ENCODE data around the gene ZDHHC22.

ZDHHC22 gene

GRCh38 chr14:77175843-77176242 is 34.3 kb upstream of the ZDHHC22 start:
- no peak for TF ChIP-seq TEAD4 (IDR thresholded peaks at IDR 0.05)
- TF ChIP-seq FOXM1 (IDR thresholded peaks at IDR 0.05; ENCODE audit: borderline replicate concordance, low read depth) = no peak
- no peak for TF ChIP-seq NFIC (IDR thresholded peaks at IDR 0.05)
- TF ChIP-seq YY1 (IDR thresholded peaks at IDR 0.05; ENCODE audit: low read depth) = no peak
- TF ChIP-seq USF1 (IDR thresholded peaks at IDR 0.05) = no peak
- no peak for TF ChIP-seq CREB1 (IDR thresholded peaks at IDR 0.05; ENCODE audit: low read depth)
- no peak for TF ChIP-seq EP300 (IDR thresholded peaks at IDR 0.05; ENCODE audit: borderline replicate concordance)
- no peak for TF ChIP-seq EGR1 (IDR thresholded peaks at IDR 0.05)
- no peak for TF ChIP-seq REST (IDR thresholded peaks at IDR 0.05; ENCODE audit: low read depth)
- no peak for TF ChIP-seq MAX (IDR thresholded peaks at IDR 0.05)
- TF ChIP-seq TCF12 (IDR thresholded peaks at IDR 0.05; ENCODE audit: low read depth) = no peak
- no peak for TF ChIP-seq RAD21 (IDR thresholded peaks at IDR 0.05; ENCODE audit: low read depth)
- no peak for TF ChIP-seq ZBTB7A (IDR thresholded peaks at IDR 0.05; ENCODE audit: low read depth)
- no peak for TF ChIP-seq TAF1 (IDR thresholded peaks at IDR 0.05; ENCODE audit: low read depth)
- no peak for TF ChIP-seq CEBPB (IDR thresholded peaks at IDR 0.05)

- no peak for TF ChIP-seq EGR1 (IDR thresholded peaks at IDR 0.05)
- TF ChIP-seq MAX (IDR thresholded peaks at IDR 0.05) = no peak
- no peak for TF ChIP-seq TEAD4 (IDR thresholded peaks at IDR 0.05)
- TF ChIP-seq REST (IDR thresholded peaks at IDR 0.05; ENCODE audit: low read depth) = no peak
- no peak for TF ChIP-seq USF1 (IDR thresholded peaks at IDR 0.05)
- TF ChIP-seq CREB1 (IDR thresholded peaks at IDR 0.05; ENCODE audit: low read depth) = no peak
- no peak for TF ChIP-seq CEBPB (IDR thresholded peaks at IDR 0.05)
- no peak for TF ChIP-seq EP300 (IDR thresholded peaks at IDR 0.05; ENCODE audit: borderline replicate concordance)
- no peak for TF ChIP-seq RAD21 (IDR thresholded peaks at IDR 0.05; ENCODE audit: low read depth)
- no peak for TF ChIP-seq YY1 (IDR thresholded peaks at IDR 0.05; ENCODE audit: low read depth)
Observed at GRCh38 chr14:77172916-77173315, 31.3 kb upstream of the ZDHHC22 start.

- TF ChIP-seq RAD21 (IDR thresholded peaks at IDR 0.05; ENCODE audit: low read depth) = no peak
Observed at GRCh38 chr14:77170045-77170444, 28.5 kb upstream of the ZDHHC22 start.

GRCh38 chr14:77161011-77161410 is 19.4 kb upstream of the ZDHHC22 start:
- TF ChIP-seq RAD21 (IDR thresholded peaks at IDR 0.05; ENCODE audit: low read depth) (no peak), YY1 (IDR thresholded peaks at IDR 0.05; ENCODE audit: low read depth) (no peak), NFIC (IDR thresholded peaks at IDR 0.05) (no peak), TEAD4 (IDR thresholded peaks at IDR 0.05) (no peak), FOXM1 (IDR thresholded peaks at IDR 0.05; ENCODE audit: borderline replicate concordance, low read depth) (no peak), ZBTB7A (IDR thresholded peaks at IDR 0.05; ENCODE audit: low read depth) (no peak), USF1 (IDR thresholded peaks at IDR 0.05) (no peak), EGR1 (IDR thresholded peaks at IDR 0.05) (no peak), REST (IDR thresholded peaks at IDR 0.05; ENCODE audit: low read depth) (no peak), TAF1 (IDR thresholded peaks at IDR 0.05; ENCODE audit: low read depth) (no peak), MAX (IDR thresholded peaks at IDR 0.05) (no peak), TCF12 (IDR thresholded peaks at IDR 0.05; ENCODE audit: low read depth) (no peak), EP300 (IDR thresholded peaks at IDR 0.05; ENCODE audit: borderline replicate concordance) (no peak), CREB1 (IDR thresholded peaks at IDR 0.05; ENCODE audit: low read depth) (no peak), CEBPB (IDR thresholded peaks at IDR 0.05) (no peak)
